DND-41 (cell line): ENCODE measurements around the gene PLEKHD1.

ENCODE experiments used
- ATAC-seq: fragments of 200-7000 bp; cut with Tn5 transposase; 3 replicates; pipeline ENCODE4 v1.9.1; 2021; ENCODE audit warnings: low read depth; ENCODE audit not compliant: insufficient read depth
- DNase-seq: peaks from one replicate; pipeline ENCODE4 v3.0.0-alpha.2; 2020
- H2AFZ ChIP-seq: 2 replicates; pipeline ENCODE4 v1.6.0; 2012; ENCODE audit warnings: low read depth, low read length
- H3K27ac ChIP-seq: 2 replicates; pipeline ENCODE4 v1.5.1; 2012; ENCODE audit warnings: low read length, inconsistent platforms
- H3K27me3 ChIP-seq: fragments of 200-600 bp; sonication (generic); 2 replicates; pipeline ENCODE4 v1.6.0; 2012; ENCODE audit warnings: low read length, mild to moderate bottlenecking, inconsistent platforms; ENCODE audit not compliant: insufficient read depth, poor library complexity
- H3K36me3 ChIP-seq: 2 replicates; pipeline ENCODE4 v1.5.1; 2012; ENCODE audit warnings: low read length, inconsistent platforms; ENCODE audit not compliant: insufficient read depth
- H3K4me1 ChIP-seq: 2 replicates; pipeline ENCODE4 v1.5.1; 2012; ENCODE audit warnings: mild to moderate bottlenecking, low read length; ENCODE audit not compliant: insufficient read depth
- H3K4me2 ChIP-seq: 2 replicates; pipeline ENCODE4 v1.6.0; 2012; ENCODE audit warnings: mild to moderate bottlenecking, moderate library complexity, low read length, inconsistent platforms; ENCODE audit not compliant: insufficient read depth
- H3K4me3 ChIP-seq, 2 experiments: fragments of 200-600 bp in 1 of 2; shearing (Covaris generic) in 1 of 2; 2 replicates each; pipeline ENCODE4 v1.5.1; 2012 to 2016; ENCODE audit warnings: inconsistent platforms in 2 of 2, low read length in 2 of 2, mild to moderate bottlenecking in 2 of 2, low read depth in 1 of 2, moderate library complexity in 1 of 2
- H3K79me2 ChIP-seq: 2 replicates; pipeline ENCODE4 v1.6.0; 2012; ENCODE audit warnings: low read length, inconsistent platforms; ENCODE audit not compliant: insufficient read depth
- H3K9ac ChIP-seq: 2 replicates; pipeline ENCODE4 v1.6.0; 2012; ENCODE audit warnings: low read depth, mild to moderate bottlenecking, inconsistent platforms, low read length, moderate library complexity
- H3K9me3 ChIP-seq: 2 replicates; pipeline ENCODE4 v1.5.1; 2012; ENCODE audit warnings: low read length, moderate library complexity, mild to moderate bottlenecking, inconsistent platforms; ENCODE audit not compliant: insufficient read depth, severe bottlenecking
- H4K20me1 ChIP-seq: 2 replicates; pipeline ENCODE4 v1.6.0; 2012; ENCODE audit warnings: low read length; ENCODE audit not compliant: insufficient read depth
- CTCF ChIP-seq: IDR thresholded peaks from 2 replicates; pipeline ENCODE4 v1.5.1; 2012; ENCODE audit warnings: borderline replicate concordance, low read length, moderate library complexity, mild to moderate bottlenecking; ENCODE audit not compliant: poor library complexity, severe bottlenecking; ENCODE audit errors: extremely low read depth
- EZH2 ChIP-seq: IDR thresholded peaks from 3 replicates; pipeline ENCODE4 v1.6.1; 2012; ENCODE audit warnings: borderline replicate concordance, low read depth, mild to moderate bottlenecking, moderate library complexity, low read length, inconsistent platforms; ENCODE audit not compliant: severe bottlenecking

The PLEKHD1 gene

GRCh38 chr14:69464829-69465228, 19.7 kb upstream of the PLEKHD1 start:
- H3K4me2 ChIP-seq: no peak overlapping the region
- H3K27me3 ChIP-seq: no peaks in the 10 kb centered on the region
- H3K27ac ChIP-seq: no peak overlapping the region
- no peak overlapping the region for H2AFZ ChIP-seq
- DNase-seq (no peak), ATAC-seq (no peak)
- peaks cover 23% of the 10 kb centered on the region; the same call in 1 of the 2 replicates for H3K36me3 ChIP-seq
- no peaks in the 10 kb centered on the region for H3K9me3 ChIP-seq
- no peaks in the 10 kb centered on the region for H3K4me1 ChIP-seq
- no peak overlapping the region for H3K4me3 ChIP-seq
- H3K79me2 ChIP-seq: no peaks in the 10 kb centered on the region
- TF ChIP-seq EZH2: no peak
- no peak for TF ChIP-seq CTCF
- no peaks in the 10 kb centered on the region for H4K20me1 ChIP-seq
- H3K9ac ChIP-seq: no peak overlapping the region

- Histone ChIP-seq H3K9ac (no peak overlapping the region), H2AFZ (no peak overlapping the region), H3K4me3 (no peak overlapping the region), H3K4me1 (no peaks in the 10 kb centered on the region), H3K36me3 (no peaks in the 10 kb centered on the region), H3K9me3 (no peaks in the 10 kb centered on the region), H4K20me1 (no peaks in the 10 kb centered on the region), H3K27ac (no peak overlapping the region), H3K4me2 (no peak overlapping the region), H3K27me3 (no peaks in the 10 kb centered on the region), H3K79me2 (no peaks in the 10 kb centered on the region)
- ATAC-seq (no peak), DNase-seq (no peak)
- TF ChIP-seq CTCF (no peak), EZH2 (no peak)
Measured at GRCh38 chr14:69468949-69469348, 15.6 kb upstream of the PLEKHD1 start.

GRCh38 chr14:69471436-69471835, 13.1 kb upstream of the PLEKHD1 start:
- no peak overlapping the region for H2AFZ ChIP-seq
- H3K79me2 ChIP-seq: no peaks in the 10 kb centered on the region
- TF ChIP-seq CTCF: no peak
- TF ChIP-seq EZH2: no peak
- no peak for ATAC-seq
- H4K20me1 ChIP-seq: no peaks in the 10 kb centered on the region
- no peaks in the 10 kb centered on the region for H3K9me3 ChIP-seq
- H3K4me2 ChIP-seq: no peak overlapping the region
- H3K27me3 ChIP-seq: no peaks in the 10 kb centered on the region
- H3K36me3 ChIP-seq: no peaks in the 10 kb centered on the region
- no peak for DNase-seq
- no peak overlapping the region for H3K9ac ChIP-seq
- no peak overlapping the region for H3K27ac ChIP-seq
- H3K4me3 ChIP-seq: no peak overlapping the region
- H3K4me1 ChIP-seq: no peaks in the 10 kb centered on the region

GRCh38 chr14:69471916-69472315, 12.6 kb upstream of the PLEKHD1 start:
- no peak overlapping the region for H3K4me2 ChIP-seq

More at GRCh38 chr14:69471916-69472315, 12.6 kb upstream of the PLEKHD1 start:
- Histone ChIP-seq H2AFZ (no peak overlapping the region), H3K27me3 (no peaks in the 10 kb centered on the region), H3K4me3 (no peak overlapping the region), H3K9ac (no peak overlapping the region), H3K4me1 (no peaks in the 10 kb centered on the region), H3K9me3 (no peaks in the 10 kb centered on the region), H3K27ac (no peak overlapping the region), H3K36me3 (no peaks in the 10 kb centered on the region), H4K20me1 (no peaks in the 10 kb centered on the region), H3K79me2 (no peaks in the 10 kb centered on the region)
- TF ChIP-seq CTCF (no peak), EZH2 (no peak)
- DNase-seq (no peak), ATAC-seq (no peak)
